C4-2B (cell line): ENCODE measurements around the gene TMEM59L.

ENCODE experiments used
- CTCF ChIP-seq: fragments of 450-650 bp; conservative IDR thresholded peaks from 2 replicates; pipeline ENCODE4 v1.5.1; 2017; ENCODE audit warnings: mild to moderate bottlenecking
- ZFX ChIP-seq: fragments of 450-650 bp; IDR thresholded peaks from 2 replicates; pipeline ENCODE4 v1.6.1; 2017

- TF ChIP-seq CTCF (no peak), ZFX (no peak)
Measured at GRCh38 chr19:18658366-18658855, 45.7 kb downstream of the TMEM59L start.
